Jurkat, Clone E6-1 (cell line): Measurements from ENCODE around the gene CDH23.

Experiments
- DNase-seq: peaks from one replicate; pipeline ENCODE4 v3.0.0-alpha.2; 2011; ENCODE audit warnings: low read depth, low spot score
- H3K4me3 ChIP-seq: 2 replicates; pipeline ENCODE4 v1.5.1; 2011; ENCODE audit warnings: mild to moderate bottlenecking, low read length, control low read depth, moderate library complexity

The CDH23 gene

DNA sequence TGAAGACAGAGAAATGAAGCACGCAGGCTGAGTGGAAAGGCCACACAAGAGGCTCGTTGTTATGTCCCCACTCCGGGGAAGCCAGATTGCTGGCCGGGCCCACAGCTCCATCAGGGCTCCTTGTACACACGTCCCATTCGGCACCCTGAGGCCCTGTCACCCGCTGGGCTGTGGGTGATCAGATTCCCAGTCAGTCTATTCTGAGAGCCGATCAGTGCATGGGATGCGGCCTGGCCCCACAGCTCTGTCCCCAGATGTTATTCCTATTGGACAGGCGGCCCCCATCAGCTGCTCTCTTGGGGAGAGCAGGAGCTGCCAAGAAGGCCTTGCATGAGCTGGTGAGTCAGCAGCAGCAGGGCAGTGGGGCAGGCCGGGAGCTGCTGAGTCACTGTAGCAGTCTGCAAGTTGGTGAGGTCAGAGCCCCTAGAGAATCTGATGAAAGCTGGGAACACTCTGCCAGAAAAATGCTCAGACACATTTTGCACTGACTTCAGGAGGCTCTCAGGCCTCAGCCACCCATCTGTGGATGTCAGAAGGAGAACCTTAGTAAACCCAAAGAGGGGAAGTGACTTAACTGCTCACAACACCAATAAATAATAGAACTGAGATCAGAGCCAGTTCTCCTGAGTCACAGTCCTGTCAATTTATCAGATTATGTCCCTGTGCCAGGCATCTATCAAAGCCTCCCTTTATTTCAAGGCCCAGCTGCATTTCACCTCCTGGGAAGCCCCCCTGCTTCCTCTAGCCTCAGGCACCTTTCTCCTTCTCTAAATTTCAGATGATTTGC lies 463.7 kb downstream of the CDH23 start:
- no peak overlapping the region for H3K4me3 ChIP-seq
- DNase-seq = no peak

DNA sequence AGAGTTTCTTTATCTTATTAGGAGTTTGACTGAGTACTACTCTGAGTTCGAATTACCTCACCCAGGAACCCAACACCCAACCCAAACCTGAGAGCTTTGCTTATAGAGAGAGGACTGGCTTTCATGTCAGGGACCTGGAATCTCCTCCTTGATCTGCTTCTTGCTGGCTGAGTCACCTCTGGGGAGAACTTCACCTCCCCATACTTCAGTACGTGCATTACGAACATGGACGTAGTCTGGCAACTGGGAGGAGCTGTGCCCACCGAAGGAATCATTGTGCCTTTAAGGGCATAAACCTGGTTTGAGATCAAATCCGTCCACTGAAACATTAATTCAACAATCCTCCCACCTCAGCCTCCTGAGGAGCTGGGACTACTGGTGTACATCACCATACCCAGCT lies 466.5 kb downstream of the CDH23 start:
- no peak for DNase-seq

GRCh38 chr10:71864911-71865361 lies 468.2 kb downstream of the CDH23 start:
- DNase-seq = no peak
- H3K4me3 ChIP-seq = no peak overlapping the region

More for the DNA sequence above, 466.5 kb downstream of the CDH23 start:
- H3K4me3 ChIP-seq = no peak overlapping the region
